SHP77 treated with DMSO at 0.1 percent for 48 hours (cell line): Measurements from ENCODE around the gene GMEB2.
"Not testable (repeated sequence)": the region's sequence is repeated elsewhere in the genome, so short reads cannot be mapped to it uniquely, and the experiment has no call there.

Source experiments
- DNase-seq: peaks from one replicate; lab custom pipeline; 2025; lab: John Stamatoyannopoulos, UW

The GMEB2 gene, protein sequence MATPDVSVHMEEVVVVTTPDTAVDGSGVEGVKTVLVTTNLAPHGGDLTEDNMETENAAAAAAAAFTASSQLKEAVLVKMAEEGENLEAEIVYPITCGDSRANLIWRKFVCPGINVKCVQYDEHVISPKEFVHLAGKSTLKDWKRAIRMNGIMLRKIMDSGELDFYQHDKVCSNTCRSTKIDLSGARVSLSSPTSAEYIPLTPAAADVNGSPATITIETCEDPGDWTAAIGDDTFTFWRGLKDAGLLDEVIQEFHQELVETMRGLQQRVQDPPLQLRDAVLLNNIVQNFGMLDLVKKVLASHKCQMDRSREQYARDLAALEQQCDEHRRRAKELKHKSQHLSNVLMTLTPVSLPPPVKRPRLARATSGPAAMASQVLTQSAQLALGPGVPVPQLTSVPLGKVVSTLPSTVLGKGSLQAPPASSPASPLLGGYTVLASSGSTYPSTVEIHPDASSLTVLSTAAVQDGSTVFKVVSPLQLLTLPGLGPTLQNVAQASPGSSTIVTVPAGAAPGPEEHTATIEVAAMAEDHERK

GRCh38 chr20:63626424-63627128 is at the start of gene GMEB2:
Gene GMEB2 (minus strand): TSS chr20:63627101. CDS start chr20:63619397, 7,704 bp downstream.
- DNase-seq: peak; percentile 75

DNA sequence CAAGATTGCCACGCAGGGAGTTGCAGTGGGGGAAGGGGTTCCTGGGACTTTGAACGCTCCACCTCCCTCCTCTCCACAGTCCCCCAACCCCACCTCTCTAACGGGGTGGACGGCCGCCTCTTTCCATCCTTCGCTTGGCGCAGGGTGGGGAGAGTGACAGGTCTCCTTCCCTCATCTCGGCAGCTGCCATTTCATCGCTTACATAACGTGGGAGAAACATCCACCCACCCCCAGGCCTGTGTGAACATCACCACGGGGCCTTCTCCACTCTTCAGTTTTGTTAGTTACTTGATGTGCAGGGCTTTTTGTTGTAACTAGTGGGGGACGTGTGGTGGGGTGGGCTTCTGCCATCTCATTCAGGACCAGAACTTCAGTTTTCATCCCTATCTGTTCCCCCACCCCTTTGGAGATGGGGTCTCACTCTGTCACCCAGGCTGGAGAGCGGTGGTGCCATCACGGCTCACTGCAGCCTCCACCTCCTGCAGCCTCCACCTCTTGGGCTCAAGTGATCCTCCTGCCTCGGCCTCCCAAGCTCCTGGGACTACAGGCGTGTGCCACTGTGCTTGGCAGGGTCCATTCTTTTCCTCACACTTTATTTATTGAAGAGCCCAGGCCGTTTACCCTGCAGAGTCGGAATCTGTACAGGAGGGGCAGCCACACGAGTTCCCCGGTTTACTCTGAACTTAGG is 48.9 kb upstream of the GMEB2 start:
- no peak for DNase-seq

GRCh38 chr20:63673951-63674350 is 47.0 kb upstream of the GMEB2 start:
- no peak for DNase-seq

GRCh38 chr20:63672666-63673065 is 45.8 kb upstream of the GMEB2 start:
- no peak for DNase-seq

DNA sequence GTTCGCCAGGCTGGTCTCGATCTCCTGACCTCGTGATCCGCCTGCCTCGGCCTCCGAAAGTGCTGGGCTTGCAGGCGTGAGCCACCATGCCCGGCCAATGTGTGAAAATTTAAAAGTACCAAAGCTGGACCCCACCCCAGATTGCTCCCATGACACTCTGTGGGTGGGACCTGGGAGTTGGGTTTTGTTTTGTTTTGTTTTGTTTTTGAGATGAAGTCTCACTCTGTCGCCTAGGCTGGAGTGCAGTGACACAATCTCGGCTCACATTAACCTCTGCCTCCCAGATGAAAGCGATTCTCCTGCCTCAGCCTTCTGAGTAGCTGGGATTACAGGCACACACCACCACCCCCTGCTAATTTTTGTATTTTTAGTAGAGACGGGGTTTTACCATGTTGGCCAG is 44.8 kb upstream of the GMEB2 start:
- DNase-seq: not testable (repeated sequence)

DNA sequence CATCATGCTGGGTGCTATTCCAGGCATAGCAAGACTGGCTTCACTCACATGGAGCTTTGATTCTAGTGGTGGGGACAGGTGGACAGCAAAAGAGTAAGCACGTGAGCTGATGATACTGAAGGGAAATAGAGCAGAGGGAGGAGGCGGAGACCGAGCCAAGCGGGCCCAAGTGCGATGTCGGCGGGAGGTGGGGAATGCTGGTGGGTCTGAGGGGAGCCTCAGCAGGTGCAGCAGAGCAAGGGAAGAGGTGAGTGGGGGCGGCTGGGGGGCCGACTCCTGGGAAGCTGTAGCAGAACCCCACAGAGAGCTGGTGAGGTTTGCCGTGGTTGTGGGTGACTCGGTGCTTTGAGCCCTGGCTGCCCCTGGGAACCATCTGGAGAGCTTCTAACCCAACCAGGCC is 41.5 kb upstream of the GMEB2 start:
- DNase-seq: no peak

DNA sequence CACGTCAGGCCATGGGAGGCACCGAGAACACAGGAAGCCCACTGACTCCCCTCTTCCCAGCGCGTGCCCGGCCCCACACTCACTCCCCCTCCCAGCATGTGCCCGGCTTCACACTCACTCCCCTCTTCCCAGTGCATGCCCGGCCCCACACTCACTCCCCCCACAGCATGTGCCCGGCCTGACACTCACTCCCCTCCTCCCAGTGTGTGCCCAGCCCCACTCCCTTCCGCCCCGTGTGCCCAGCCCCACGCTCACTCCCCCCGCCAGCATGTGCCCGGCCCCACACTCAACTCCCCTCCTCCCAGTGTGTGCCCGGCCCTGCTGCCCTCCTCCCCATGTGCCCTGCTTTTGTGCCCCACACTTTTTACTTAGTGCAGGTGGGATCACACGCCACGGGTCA is 41.0 kb upstream of the GMEB2 start:
- DNase-seq: no peak

- DNase-seq: no peak
Observed at GRCh38 chr20:63665708-63666107, 38.8 kb upstream of the GMEB2 start.

DNA sequence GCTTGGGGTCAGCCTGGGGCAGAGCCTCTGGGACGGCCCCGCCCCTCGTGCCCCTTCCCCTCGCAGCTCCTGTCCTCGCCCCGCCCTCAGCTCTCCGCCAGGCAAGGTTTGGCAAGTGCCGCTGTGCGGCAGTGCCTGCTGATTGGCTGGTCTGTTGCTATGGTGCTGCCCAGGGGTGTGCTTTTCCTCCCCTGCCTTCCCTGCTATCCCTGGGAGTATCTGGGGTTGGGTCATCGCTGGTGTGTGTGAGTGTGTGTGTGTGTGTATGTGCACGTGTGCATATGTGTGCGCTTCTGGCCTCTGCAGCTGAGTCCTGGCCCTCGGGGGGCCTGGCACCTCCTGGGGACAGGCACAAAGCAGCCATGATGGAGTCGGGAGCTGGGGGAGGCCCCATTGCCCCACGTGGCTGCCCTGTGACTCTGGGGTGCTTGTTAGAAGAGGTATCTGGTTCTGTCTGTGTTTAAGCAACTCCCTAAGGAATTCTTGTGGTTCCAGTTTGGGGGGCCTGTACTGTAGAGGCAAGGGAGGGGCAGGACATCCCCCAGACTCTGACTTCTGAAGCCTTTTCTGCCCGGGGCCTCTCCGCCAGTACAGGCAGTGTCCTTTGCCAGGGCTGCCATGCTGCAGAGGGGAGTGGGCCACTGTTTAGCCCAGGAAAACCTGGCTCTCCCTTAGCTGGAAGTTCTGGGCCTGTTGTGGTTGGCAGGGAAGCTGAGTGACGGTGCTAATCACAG is 38.1 kb upstream of the GMEB2 start:
- no peak for DNase-seq

DNA sequence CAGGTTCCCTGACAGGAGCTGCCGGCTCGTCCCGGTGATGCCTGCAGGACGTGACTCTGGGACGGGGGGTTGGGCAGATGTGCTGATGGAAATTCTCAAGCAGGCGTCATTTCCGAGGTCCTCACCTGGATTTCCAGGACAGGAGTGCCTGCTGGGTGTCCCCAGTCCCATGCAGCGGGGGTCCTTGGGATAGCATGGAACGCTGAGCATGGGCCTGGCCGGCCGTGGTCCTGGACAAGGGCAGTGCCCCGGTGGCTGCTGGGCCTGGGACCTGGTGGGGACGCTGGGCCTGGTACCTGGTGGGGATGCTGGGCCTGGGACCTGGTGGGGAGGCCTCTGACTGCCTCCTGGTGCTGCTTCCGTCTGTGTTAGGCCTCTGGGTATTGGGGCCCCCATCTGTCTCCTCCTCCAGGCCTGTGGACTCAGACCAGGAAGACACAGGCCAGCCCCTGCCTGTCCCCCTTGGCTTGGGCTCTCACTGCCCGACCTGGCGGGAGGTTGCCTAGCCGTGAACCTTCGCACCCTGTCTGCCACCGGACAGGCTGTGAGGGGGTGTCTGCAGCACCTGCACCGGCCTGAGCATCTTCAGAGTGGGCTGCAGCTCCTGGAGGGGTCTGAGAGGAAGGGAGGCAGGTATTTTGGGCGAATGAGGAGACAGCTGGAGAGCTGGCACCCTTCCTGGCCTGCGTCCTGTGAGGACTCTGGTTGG is 37.4 kb upstream of the GMEB2 start:
- DNase-seq: no peak

- no peak for DNase-seq
Observed at GRCh38 chr20:63663332-63664066, 36.6 kb upstream of the GMEB2 start.

DNA sequence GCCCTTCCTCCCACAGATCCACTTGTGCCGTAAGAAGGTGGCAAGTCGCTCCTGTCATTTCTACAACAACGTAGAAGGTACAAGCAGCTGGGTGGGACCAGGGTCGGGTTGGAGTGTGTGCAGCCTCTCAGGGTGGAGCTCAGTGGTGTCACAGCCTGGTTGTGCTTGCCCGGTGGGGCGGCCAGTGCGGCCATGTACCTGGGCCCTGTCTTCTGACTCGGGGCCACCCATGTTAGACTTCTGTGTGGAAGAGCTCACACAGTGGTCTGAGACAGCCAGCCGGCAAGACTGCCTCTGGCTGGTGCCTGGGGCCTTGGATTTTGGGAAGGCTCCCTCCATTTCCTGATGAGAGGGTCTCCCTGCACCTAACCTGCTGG is 35.9 kb upstream of the GMEB2 start:
- no peak for DNase-seq

DNA sequence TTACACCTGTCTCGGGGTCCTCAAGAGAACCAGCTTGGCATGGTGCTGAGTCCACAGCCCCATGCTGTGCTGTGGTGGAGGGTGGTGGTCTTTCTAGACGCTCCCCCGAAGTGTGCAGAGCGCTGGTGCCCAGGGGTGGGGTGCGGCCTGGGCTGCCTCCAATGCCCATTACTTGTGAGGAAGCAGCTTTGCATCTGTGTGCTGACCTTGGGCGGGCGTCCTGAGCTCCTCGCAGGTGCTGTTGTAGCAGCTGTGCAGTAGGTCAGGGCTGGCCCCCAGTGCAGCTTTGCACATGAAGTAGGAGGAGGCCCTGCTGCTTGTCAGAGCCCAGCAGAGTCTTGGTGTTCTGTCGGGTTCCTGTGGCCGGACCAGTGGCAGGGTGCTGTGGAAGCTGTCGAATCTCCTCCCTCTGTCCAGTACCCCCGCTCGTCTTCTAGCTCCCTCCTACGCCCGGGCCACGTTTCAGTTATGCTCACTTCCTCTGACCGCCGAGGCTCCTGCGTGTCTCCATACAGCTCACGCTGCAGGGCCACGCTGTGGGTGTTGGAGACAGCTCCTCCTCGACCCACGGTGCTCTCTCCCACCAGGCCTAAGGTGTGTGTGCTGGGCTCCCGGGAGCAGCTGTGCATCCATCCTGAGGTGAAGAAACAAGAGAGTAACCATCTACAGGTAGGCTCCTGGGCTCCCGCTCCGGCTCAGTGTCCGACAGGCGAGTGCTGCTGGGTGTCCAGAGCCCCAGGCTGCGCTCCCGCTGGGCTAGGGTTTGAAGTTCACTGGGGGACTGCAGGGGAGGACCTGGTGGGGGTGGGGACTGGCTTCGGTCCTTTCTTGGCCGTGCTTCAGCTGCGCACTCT is 35.3 kb upstream of the GMEB2 start:
- DNase-seq: no peak

DNA sequence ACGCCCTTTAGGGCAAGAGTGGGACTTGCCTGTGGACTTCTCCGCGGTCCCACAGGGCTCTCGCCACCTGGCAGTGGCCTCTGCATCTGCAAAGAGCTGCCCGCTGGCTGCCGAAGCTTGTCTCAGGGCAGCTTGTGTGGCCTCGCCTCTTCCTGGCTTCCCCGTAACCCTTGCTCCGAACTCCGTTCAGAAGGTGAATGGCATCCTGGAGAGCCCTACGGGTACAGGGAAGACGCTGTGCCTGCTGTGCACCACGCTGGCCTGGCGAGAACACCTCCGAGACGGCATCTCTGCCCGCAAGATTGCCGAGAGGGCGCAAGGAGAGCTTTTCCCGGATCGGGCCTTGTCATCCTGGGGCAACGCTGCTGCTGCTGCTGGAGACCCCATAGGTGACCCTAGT is 34.2 kb upstream of the GMEB2 start:
- DNase-seq: no peak

DNA sequence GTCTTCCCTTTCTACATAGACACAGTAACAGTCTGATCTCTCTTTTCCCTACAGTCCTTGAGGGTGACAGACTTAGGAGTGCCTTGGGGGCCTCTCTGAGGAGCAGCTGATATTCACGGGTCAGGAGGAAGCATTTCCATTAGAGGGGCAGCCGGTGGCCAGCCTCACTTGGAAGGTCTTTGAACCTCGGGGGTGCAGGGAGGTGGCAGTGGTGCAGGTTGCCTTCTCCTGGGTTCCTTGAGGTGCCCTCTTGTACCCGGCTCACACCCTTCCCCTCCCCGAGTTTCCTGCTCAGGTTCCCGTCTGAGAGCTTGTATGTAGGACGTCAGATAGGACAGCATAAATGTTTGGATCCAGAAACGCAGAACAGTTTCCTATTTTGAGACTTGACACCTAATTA is 33.7 kb upstream of the GMEB2 start:
- DNase-seq: no peak

DNA sequence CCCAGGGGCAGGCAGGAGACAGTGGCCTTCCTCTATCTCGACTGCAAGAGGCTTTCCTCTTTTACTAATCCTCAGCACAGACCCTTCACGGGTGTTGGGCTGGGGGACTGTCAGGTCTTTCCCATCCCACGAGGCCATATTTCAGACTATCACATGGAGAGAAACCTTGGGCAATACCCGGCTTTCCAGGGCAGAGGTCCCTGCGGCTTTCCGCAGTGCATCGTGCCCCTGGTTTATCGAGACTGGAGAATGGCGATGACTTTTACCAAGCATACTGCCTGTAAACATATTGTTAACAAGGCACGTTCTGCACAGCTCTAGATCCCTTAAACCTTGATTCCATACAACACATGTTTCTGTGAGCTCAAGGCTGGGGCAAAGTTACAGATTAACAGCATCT is 33.3 kb upstream of the GMEB2 start:
- not testable (repeated sequence) for DNase-seq

GRCh38 chr20:63659370-63659769 is 32.5 kb upstream of the GMEB2 start:
- DNase-seq: no peak

- DNase-seq: no peak
Observed at GRCh38 chr20:63658749-63659187, 31.9 kb upstream of the GMEB2 start.

GRCh38 chr20:63657937-63658748 is 31.2 kb upstream of the GMEB2 start, which contains the start of gene RTEL1:
Gene RTEL1 (plus strand): TSS chr20:63658312. CDS start chr20:63659403, 1,091 bp downstream.
- DNase-seq: peak; percentile 95
